SH-SY5Y (cell line): ENCODE results near the gene MSMB.

ENCODE experiments used
- GATA2 ChIP-seq: IDR thresholded peaks from 2 replicates; pipeline ENCODE4 v1.6.1; 2011; ENCODE audit warnings: mild to moderate bottlenecking, low read depth, low read length
- GATA3 ChIP-seq: IDR thresholded peaks from 2 replicates; pipeline ENCODE4 v1.6.1; 2011; ENCODE audit warnings: low read depth, mild to moderate bottlenecking, low read length, moderate library complexity

Gene MSMB, protein sequence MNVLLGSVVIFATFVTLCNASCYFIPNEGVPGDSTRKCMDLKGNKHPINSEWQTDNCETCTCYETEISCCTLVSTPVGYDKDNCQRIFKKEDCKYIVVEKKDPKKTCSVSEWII

DNA sequence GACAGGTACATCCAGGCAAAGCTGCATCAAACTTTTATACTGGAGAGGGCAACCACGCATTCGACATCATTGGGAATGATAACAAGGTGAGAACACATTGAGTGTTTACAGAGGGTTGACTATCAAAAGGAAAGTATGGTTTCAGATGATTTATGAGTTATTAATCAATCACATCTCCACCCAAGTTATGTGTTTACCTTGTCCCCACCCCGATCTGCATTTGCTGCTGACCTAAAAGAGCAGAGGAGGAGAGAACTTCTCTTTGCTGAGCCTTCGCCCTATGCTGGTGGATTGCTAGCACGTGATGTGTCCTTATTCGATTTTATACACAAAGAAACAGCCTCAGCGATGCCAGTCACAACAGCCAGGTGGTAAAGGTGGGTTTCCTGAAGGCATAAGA, at the start of gene MSMB:
Gene MSMB (minus strand): TSS at position 9 of the 400 bp plus-strand sequence. CDS start 32 bp downstream, outside the sequence.
- no peak for TF ChIP-seq GATA2
- no peak for TF ChIP-seq GATA3

DNA sequence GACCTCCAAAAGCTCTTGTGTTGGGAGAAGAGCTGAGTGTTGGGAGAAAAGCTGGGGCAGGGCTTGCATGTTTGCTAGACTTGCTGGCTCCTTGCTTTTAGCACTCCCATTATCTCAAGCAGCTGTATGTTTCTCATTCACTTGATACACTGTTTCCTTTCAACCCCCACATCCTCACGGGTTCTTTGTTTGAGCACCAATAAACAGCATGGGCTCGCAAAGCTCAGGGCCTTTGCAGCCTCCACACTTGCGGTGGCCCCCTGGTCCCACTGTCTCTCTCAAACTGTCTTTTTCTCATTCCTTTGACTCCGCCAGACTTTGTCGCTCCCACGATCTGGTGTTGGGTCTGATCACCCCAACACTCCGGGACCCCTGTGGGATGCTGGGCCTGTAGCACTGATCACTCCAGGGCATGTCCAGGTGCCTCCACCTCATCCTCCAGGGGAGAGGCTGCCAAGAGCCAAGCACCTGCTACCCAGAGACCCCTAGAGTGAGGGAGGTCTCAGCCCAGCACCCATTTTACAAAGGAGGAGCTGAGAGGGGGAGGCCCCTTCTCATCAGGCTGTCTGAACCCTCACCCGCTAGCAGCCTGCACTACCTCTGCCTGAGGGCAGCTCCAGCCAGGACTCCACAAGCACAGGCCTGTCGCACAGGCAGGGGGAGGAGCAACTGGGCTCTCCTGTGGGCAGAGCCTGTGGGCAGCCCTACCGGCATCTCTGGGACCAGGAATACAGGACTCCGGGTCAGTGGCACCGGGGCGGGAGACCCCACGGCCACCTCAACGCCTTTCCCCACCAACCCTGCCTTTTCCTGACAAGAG, 49.1 kb upstream of the MSMB start:
- no peak for TF ChIP-seq GATA3
- no peak for TF ChIP-seq GATA2

DNA sequence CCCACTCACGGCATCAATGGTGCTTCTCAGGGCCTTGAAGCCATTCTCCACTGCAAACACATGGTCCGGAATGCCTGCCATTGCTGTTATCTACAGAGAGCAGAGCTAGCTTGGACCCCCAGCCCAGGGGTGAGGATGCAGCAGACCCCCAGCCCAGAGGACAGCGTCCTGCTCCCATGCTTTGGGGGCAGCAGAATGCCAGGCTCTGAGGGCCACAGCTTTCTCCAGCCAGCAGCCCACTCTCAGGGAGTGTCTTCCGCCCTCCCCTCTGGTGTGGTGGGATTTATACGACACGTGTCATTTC, 48.1 kb upstream of the MSMB start:
- TF ChIP-seq GATA2, result no peak
- no peak for TF ChIP-seq GATA3

DNA sequence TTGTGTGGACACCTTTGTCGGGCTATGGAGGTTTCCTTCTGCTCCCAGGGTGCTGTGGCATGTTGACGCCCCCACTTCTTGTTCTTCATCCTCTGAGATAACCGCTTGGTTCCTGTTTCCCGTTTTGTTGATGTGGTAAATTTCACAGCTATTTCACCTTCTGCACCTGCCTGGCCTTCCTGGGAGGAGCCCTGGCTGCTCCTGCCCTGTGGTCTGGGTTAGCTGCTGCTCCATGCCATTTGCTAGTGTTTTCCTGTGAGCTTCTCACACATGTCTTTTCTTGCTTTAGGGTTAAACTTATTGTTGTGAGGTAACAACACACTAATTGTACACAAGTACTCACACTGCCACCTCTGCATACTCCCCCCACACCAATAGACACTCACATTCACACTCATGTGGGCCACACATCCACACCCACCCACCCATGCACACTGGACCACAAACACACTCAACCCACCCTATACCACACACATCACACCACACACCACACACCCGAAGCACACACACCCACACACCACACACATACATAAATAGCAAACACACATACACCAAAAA, 46.5 kb upstream of the MSMB start:
- TF ChIP-seq GATA3 (no peak), GATA2 (no peak)

DNA sequence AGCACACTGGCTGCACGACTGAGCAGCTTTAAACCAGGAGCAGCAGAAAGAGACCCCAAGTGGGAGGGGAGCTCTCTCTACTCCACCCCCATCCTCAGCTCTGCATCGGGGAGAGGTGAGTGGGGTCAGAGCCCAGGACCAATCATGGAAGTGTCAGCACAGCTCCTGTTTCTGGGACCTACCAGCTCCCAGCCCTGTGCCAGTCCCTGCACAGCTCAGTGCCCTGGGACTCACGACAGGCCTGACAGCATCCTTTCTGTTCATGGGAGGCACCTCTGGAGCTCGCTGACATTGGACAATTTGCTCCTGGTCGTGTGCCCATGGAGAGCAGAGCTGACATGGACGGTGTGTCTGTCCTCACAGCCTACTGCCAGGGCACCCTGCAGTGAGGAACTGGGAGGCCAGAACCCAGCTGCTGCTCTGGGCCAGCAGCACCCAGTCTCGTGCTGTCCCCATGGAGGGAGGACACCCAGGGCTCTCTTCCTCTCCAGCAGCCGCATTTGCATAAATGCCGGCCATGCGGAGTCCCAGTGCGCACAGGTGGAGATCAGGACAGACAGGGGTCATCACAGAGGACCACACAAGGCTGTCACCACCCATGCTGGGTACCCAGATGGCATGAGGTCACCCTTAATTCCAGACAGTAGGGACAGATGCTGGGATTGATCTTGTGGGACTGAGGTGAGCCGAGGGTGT, 45.9 kb upstream of the MSMB start:
- no peak for TF ChIP-seq GATA2
- TF ChIP-seq GATA3, result no peak

DNA sequence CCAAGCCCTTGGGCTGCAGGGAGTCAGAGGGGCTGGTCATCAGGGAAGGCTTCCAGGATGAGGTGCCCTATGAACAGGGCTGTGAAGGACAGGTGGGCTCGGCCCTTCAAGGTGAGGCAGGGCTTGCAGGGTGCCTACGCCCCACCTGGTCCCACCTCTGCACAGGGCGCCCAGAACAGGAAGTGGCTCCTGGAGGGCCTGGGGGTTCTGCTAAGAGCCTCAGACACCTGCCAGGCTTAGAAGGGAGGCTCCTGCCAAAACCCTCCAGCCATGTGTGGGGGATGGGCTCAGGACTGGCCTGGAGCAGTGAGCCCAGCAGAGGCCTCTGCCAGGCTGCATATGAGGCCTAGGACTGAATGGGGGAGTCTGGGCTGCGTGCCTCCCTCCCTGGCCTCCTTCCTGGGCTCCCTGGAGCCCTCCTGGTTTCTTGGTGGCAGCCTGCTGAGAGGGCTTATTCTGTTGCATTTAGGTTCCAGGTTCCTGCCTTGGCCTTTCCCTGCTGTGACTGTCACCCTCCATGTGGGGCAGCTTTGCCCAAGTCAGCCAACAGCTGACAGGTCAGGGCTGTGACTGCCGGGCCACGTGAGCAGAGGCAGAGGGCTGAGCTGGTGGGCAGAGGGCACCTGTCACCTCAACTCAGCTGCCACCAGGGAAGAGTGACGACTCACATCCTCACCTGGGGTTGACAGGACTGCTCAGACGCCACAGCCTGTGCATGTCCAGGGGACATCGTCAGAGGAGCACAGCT, 45.2 kb upstream of the MSMB start:
- TF ChIP-seq GATA2, result no peak
- TF ChIP-seq GATA3, result no peak

DNA sequence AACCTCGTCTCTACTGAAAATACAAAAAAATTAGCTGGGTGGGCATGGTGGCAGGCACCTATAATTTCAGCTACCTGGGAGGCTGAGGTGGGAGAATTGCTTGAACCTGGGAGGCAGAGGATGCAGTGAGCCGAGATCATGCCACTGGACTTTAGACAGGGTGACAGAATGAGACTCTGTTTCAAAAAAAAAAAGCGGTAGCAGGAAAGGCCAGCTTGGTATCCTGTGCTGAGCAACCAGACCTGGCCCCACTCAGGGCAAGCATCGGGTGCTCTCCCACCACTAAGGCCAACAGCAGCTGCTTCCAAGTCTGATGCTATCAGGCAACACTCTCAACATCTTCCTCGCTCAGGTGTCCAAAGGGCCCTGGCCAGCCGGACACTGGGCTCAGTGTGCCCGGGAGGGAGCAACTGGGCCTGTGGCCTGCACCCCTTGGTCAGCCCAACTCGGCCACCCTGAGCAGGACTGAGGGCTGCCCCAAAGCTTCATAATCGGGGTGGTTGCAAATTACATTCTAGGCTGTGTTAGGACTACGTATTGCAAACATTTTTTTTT, 44.3 kb upstream of the MSMB start:
- TF ChIP-seq GATA3 (no peak), GATA2 (no peak)

DNA sequence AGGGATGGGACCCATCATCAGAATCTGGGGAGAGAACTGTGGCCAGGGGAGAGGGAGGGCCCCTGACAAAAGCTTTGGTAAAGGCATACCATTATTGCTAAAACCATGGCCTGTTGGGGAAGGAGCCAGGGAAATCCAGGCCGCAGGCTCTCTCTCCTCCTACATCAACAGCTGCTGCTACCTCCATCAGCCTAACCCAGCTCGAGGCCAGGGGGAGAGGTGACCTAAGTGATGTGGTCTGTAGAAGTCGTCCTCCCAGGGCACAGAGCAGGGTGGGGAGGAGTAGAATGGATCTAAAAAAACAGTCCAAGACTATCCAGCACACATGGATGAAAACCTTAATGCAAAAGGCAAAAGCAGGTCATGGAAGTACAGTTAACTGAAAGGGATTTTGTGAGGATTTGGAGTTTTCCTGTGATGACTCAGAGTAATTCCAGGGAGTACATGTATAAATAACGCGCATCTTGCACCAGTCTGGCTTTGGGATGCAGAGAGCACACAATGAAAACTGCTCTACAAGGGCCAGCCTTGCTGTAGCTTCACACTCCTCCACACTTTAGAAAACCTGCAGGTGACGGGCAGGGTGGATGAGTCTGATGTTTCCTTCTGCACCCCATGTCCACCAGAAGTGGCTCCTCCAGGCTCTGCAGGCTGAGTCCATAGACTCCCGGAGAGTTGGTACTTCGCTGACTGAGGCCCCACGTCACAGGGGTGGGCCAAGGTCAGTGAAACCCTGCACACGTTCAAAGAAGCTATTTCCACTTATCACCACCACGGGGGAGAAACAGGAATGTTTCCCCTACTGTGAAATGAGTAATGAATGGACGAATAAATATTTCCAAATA, 38.5 kb upstream of the MSMB start:
- TF ChIP-seq GATA2 (no peak), GATA3 (no peak)

DNA sequence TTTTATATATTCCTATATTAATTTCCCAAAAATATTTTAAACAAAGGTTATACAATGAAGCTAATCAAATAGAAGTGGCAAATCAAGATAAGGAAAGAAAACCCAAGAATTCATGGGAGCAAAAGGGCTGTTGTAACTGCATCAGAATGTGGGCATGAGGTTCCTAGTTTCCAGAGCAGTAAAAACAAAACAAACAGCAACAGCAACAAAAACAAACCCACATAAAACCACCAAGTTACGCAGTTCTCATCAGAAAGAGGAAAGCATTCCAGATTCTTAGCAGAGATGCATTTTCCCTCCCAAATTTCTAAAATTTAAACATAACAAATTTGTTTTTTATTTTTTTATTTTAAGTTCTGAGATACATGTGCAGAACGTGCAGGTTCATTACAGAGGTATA, 34.8 kb upstream of the MSMB start:
- TF ChIP-seq GATA2 (no peak), GATA3 (no peak)

DNA sequence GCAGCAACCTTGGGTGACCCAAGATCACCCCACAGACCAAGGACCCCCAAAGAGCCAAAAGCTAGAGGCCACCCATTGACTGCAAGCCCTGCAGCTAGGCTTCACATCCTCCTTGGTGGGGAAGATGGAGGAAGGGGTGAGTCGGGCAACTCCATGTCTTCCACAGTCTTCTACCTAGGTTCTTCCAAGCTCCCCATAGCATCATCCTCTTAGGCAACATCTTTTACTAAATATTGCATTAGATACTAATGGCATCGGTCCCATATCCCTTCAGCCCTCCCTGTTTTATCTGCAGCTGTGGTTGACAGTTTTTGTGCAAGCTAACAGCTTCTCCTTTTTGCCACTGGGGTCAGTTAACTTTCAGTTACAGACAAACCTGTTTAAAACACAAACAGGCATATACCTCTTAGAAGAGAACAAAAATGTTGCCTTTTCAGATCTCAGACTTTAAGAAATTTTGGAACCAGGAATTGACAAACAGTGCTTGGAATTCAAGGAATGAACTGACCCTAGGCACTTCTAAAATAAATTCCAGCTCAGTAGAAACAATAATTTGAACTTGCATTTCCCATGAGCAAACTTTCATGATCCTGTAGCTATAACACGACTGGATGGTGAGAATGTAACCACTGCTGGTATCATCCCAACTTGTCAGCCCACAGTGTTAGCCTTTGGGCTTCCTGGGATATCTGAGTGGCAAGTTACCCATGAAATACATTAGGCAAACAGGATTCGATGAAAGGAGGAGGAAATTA, 33.9 kb upstream of the MSMB start:
- TF ChIP-seq GATA3 (no peak), GATA2 (no peak)

DNA sequence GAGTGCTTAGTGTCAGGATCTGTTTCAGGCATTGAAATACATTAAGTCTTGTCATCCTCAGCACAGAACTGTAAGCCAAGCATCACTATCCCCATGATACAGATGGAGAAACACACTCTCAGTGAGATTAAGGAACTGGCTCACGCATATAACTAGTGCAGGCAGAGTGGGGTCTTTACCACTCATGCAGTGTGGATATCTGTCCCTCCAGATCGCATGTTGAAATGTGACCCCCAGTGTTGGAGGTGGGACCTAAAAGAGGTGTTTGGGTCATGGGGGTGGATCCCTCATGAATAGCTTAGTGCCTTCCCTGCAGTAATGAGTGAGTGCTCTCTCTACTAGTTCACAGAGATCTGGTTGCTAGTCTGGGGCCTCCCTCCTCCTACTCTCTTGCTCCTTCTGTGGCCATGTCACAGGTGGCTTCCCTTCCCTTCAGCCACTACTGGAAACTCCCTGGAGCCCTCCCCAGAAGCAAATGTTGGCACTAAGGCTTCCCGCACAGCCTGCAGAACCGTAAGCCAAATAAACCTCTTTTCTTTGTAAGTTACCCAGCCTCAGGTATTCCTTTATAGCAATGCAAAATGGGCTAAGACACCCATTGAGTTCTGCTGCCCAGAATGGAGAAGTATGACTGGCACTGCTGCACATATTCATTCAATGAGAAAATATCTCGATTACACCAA, 31.8 kb upstream of the MSMB start:
- TF ChIP-seq GATA3 (no peak), GATA2 (no peak)

DNA sequence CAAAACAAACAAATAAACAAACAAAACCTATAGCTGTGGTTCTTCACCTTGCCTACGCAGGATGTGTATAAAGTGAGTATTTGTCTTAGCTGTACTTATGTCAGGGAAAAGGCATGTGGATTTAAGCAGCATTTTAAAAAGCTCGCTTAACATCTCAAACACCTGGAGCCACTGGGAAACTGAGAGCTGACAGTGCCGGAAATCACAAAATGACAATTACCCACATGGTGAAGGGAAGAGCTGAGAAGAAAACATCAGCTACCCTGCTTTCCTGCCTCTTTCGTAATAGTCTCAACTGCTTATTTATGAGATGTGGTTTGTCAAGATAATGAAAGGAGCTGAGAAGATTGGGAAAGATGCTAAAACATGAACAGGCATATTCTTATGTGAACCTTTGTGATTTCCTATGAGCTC, 31.1 kb upstream of the MSMB start:
- no peak for TF ChIP-seq GATA3
- no peak for TF ChIP-seq GATA2

DNA sequence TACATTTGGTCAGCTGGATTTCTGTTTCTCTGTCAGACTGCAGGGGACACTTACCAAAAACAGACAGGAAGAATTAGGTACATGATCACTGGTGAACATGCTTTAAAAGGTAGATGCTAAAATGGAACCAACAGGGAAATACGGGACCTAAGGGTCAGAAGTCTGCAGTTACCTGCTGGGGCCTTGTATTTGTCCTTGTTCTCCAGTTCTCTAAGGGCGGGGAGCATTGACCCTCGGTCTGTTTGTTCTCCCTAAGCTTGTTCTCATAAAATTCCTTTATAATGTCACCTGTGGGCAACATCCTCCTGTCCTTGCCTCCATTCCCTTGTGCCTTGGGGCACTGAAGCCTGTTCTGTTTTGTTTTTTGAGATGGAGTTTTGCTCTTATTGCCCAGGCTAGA, 29.8 kb upstream of the MSMB start:
- no peak for TF ChIP-seq GATA2
- no peak for TF ChIP-seq GATA3
